ENCODE results near the gene SMYD2.
A peak's percentile ranks its signal among the peaks of the same experiment; 100 is the strongest.
"Not testable (repeated sequence)": the region's sequence is repeated elsewhere in the genome, so short reads cannot be mapped to it uniquely, and the experiment has no call there.

Gene SMYD2

DNA sequence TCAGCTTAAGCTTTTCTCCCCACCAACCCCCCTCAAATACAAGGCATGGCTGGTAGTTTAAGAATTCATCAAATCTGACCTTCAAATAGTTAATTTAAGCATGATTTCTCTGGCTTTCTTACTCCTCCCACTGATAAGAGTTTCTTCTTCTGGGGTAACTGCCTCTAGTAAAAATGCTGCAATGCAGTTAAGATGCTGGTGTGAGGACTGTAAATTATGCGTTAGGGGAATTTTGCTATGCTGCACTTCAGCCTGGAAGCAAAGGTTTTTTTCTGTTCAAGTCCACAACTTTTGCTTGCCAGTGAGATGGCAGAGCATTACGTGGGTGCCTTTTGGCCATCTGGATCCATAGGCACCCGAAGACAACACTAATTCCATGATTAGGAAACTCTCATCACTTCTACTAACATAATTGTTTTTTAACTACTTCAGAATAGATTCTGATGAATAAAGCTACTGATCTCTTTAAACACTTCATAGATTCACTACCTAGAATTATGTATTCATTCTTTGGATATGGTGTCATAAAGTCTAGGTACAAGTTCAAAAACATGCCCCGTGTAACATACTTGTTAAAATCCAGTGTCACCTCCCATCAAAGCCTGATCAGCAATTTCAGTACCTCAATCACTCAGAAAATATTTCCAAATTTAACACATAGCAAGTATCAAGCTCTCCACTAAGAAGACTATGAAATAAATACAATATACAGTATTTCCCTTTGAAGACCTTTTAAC, 8.8 kb upstream of the SMYD2 start:
- no peak for DNase-seq (ENCODE audit: low read depth)

DNA sequence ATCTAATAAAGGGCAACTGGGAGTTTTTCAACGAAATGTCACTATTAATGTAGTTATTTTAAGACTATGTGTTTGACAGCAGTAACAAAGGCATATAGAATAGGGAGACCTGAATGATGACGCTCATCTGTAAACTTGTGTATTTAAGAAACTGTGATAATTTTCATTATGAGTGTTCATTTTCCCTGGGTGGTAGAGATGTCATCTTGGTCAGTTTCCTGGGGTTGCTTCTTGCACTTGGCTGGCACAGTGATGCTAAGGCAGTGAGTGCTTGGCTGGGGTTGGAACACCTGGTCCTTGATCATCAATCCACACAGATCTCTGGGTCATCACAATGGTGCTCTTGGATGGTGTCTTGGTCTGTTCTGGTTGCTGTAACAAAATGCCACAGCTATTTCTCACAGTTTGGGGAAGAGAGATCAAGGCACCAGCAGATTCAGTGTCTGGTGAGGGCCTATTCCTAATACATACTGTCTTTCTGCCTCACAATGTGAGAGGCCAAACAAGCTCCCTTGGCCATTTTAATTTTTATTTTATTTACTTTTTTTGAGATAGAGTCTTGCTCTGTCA, 7.9 kb upstream of the SMYD2 start:
- no peak for DNase-seq (ENCODE audit: low read depth)

- not testable (repeated sequence) for DNase-seq (ENCODE audit: low read depth)
Observed at GRCh38 chr1:214275700-214276099, 5.3 kb upstream of the SMYD2 start.

- DNase-seq (ENCODE audit: low read depth): no peak
Observed at GRCh38 chr1:214276786-214277185, 4.2 kb upstream of the SMYD2 start.

DNA sequence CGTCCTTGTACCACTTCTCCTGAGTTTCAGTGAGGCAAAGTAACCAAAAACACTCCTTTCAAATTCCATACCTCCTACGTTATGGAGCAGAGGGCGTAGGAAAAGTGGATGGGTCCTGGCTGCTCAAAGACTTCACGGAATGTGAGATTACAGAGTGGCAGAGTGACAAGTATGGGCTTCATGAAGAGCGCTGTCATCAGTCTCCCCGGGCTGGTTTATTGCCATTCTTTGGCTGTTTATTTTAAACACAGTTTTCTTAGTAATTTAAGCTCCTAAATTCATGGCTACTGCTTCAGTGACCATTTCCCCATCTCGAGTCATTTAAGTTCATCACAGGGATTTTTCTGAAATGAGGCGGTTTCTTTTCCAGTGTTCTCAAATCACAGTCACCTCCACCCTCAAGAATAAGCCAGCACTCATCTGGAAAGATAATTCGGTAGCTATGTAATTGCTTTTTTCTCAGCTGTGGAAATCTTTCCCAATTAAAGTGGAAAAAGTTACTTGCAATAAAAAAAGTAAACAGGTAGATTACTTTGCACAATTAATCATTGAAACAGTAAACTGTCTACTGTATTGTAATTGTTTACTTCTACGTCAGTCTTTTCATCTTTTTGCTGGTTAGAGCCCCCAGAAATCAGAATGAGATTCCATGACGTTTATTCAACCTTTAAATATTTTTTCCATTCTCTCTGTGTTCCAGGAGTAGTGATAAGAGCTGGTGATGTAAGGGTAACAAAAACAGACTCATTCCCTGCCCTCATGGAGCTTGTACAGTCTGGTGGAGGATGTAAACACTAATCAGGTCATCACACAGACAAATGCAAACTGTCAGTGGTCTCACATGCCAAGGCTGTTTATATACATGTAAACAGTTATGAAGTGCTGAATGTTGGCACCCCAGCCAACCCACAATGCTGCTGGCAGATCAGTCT, 3.0 kb upstream of the SMYD2 start:
- no peak for DNase-seq (ENCODE audit: low read depth)

DNA sequence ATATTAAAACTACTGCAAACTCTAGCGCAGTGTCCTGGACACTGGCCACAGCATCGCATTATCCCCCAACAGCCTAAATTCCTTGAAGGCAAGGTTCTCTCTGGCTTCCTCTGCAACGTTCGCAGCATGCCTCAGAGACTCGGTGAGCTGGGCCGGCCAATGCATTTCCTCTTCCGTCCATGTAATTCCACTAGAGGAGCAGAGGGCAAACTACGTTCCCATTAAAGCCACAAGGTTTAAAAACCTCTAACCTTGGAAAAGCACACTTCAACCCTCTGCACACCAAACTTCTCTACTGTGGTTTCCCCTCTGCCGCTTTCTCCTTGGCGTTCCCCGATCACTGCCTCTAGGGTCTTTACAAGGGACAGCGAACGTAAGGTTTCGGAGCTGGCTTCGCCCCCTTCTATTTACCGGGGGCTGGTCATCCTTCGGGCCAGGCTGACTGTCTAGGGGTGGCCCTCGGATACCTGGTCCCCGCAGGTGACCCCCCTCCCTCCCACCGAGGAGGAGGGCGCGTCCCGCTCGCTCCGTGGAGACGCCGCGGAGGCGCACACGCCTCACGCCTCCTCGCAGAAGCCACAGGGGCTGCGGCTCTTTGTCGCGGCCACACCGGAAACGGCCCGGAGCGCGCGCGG, 456 bp upstream of the SMYD2 start:
- DNase-seq (ENCODE audit: low read depth): peak; percentile 47

GRCh38 chr1:214281720-214282629, 1.0 kb downstream of the SMYD2 start:
- peak; percentile 50 for DNase-seq (ENCODE audit: low read depth)

DNA sequence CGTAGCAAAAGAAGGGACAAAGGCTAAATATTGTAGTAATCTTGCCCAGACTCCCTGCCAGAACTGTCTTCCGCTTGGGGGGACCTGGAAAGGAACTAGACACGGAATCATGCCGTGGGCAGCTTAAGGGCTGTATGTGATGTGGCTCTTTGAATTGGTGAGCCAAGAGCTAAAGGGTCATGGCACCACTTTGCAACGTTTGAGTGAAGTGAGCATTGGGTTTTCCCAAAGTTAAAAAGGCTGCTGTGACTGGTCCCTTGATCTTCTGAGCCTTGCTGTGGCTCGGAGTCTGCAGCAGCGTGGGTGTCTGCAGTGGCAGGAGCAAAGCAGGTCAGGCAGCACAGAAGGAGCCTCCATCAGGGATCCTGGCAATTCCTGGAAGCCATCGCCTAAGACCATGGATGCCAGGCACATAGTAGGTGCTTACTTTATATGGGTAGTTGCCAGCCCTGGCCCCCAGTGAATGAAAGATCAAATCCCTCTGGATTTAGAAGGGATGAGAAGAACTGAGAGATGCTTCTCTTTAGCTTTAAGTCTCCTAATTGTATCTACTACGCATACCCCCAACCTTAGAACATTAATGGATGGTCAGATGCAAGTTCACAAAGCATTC, 1.8 kb downstream of the SMYD2 start:
- no peak for DNase-seq (ENCODE audit: low read depth)

- no peak for DNase-seq (ENCODE audit: low read depth)
Observed at GRCh38 chr1:214285610-214286440, 4.9 kb downstream of the SMYD2 start.

DNA sequence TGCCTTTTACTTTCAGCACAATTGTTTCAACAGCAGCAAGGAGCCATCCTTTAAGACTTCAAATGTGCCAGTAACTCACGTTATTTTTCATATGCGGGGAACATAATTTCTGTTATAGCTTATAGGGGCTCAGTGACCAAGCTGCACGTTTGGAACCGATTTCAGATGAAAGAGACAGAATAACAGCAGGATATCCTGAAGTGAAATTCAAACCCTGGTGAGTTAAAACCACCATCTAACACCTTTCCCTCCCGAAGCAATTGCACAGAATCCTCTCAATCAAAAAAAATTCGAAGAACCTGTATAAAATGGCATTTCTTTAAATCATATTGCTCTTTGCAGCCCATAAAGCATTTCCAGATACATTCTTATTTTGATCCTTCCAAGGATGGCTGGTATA, 6.9 kb downstream of the SMYD2 start:
- no peak for DNase-seq (ENCODE audit: low read depth)

- DNase-seq (ENCODE audit: low read depth): no peak
Observed at GRCh38 chr1:214289574-214290272, 8.8 kb downstream of the SMYD2 start.

DNA sequence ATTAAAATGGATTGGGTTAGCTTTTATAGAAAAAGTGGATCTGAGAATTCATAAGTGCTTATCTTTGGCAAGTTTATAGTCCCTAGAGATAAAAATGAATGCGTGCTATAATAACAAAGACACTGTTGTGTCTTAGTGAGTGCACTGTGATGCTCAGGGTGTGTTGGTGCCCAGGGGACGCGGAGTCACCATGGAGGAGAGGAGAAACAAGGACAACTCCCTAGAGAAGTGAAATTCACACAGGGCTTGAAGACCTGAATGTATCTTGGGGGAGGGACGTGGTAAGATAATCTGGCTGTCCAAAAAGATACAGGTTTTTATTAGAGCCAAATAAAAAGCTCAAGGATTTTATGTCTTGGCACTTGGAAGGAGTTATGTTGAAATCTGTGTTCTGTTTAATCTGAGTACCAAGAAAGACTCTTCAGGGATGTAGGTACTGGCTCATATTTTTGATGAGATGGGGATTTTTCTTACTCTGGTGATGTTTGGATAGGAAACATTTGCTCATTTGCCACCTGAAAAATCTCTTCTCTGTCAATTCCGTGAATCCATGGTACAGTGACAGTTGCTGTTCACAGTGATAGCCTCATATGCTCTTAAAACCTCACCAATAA, 9.6 kb downstream of the SMYD2 start:
- no peak for DNase-seq (ENCODE audit: low read depth)

DNA sequence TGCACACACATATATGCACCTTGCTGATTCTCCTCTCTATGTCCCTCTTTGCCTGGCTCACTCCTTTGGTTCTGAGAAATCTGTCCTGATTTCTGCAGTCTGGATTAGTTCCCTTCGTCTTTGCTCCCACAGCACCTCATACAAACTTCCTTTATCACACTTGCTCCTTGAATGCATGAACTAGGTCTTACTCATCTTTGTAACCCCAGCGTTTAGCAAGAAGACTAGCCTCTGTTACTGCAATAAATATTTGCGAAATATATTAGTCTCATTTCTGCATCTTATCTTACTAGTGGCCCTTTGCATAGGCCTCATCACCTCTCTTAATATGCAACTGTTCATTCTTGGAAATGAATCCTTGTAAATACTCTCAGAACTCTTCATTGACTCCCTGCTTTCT, 11.4 kb downstream of the SMYD2 start:
- peak; percentile 51 for DNase-seq (ENCODE audit: low read depth)

DNA sequence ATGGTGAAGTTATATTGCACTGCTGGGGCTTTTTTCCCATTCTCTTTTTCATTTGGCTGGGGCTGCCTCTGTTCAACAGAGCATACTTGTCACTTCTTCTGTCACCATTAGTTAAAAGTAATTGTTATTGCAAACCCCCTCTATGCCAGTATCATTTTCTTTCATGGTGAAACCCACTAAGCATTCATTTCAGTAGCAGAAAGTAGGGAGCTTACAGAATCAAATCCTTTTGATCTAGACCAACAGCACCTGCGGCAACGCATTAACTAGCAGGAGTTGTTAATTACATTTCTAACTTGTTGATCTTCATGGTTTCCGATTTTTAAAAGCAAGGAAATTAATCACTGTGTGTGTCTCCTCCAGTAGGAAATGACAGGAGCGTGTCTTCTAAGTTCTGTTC, 15.0 kb downstream of the SMYD2 start:
- DNase-seq (ENCODE audit: low read depth): no peak

DNA sequence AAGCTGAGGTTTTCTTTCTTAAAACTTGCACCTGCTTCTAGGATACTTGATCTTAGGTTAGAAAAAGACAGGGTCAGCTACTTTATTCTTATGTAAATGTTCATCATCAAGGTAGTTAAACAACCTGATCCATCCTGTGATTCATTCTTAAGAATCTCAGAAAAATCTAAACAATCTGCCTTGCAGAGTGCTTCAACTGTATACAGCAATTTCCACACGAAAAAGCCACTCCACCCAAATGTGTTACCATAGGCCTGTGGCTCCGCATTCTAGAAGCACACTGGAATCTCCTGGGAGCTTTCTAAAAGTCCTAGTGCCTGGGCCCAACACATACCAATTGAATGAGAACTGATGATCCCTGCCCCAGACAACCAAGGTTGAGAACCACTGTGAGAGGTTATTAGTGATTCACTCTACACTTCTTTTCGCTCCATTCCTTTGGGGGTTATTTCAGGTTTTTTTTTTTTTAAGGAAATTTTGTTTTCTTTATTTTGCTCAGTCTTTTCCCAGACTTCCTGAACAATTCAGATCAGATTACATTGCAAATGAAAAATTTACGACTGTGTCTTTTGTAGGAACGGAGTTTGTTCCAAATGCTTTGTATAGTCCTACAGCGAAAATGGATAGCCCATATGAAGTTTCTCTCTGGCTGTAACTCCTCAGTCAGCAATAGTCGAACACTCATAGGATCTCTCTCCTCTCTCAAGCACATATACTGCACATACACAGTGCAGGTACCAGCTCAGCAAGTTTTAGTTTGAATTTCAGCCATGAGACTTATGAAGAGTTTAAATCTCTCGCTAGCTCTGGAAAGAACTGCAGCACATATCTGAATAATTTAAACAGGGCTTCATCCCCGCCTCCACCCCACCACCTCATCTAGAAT, 16.1 kb downstream of the SMYD2 start:
- DNase-seq (ENCODE audit: low read depth): peak; percentile 92

- DNase-seq (ENCODE audit: low read depth): no peak
Observed at GRCh38 chr1:214300149-214300780, 19.3 kb downstream of the SMYD2 start.

DNA sequence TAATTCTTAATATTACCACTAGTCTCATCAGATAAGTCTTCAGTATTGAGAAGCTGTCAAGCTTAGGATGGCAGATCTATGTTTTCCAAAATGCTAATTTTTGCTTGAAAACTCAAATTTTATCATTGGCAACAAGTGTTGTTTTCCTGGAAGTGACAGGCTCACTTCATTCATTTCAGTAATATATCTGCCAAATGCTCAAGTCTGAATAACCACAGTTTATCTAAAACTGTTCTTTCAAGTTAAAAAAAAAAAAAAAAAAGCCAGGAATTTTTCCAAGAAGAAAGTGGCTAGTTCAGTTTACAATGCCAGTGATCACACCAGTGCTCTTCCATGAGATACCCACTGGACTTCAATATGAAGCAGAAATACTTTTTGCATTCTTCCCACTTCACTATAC, 20.6 kb downstream of the SMYD2 start:
- no peak for DNase-seq (ENCODE audit: low read depth)

Data from iris pigment epithelial cell (primary cell).